ENCODE results near the gene GPR158.

Gene GPR158

DNA sequence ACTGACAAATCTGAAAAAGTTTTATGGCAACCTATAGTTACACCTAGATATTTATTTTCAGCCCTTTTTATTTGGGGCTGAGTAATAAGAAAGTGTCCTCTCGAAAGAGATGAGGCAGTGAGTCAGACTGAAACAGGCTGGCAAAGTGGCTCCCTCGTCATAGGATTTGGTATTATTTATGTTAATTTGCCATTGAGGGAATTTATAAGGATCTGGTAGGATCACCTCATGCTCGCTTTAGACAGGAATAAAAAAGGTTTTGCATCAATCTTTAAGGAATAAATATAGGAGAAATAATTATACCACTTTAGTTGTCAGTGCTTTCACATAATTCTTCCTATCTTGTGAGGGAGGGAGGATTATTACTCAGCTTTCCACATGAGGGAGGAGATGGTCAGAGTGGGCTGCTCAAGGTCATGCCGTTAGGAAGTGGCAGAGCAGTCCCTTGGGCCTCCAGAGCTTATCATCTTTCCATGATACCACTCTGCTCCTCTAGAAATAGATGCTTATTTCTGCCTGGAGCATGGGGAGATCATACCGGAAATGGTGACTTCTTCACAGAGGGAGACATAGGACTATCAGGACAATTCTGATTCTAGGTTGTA lies 356.8 kb downstream of the GPR158 start:
- TF ChIP-seq CEBPB (IDR thresholded peaks at IDR 0.05), result no peak
- no peak for TF ChIP-seq FOXM1 (IDR thresholded peaks at IDR 0.05; ENCODE audit: borderline replicate concordance, low read depth)
- TF ChIP-seq YY1 (IDR thresholded peaks at IDR 0.05; ENCODE audit: low read depth), result no peak

DNA sequence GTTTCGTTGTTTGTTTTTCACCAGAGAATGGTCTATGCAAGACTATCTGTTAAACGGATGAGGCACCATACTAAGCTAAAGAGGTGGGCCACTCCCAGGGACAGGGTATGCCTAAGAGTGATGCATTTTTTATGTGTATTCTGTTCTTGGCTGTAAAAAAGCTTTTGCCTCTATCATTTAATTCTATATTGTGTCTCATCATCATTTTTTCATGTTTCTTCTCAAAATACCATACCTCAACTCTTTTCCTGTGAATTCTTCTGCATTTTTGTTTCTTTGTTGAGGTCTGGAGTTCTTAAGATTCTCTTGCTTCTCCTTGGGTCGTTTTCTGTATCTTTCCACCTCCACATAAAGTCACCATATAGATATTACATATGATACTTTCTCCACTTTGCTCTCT lies 357.4 kb downstream of the GPR158 start:
- TF ChIP-seq YY1 (IDR thresholded peaks at IDR 0.05; ENCODE audit: low read depth), result no peak
- TF ChIP-seq TAF1 (IDR thresholded peaks at IDR 0.05; ENCODE audit: low read depth), result no peak

GRCh38 chr10:25536027-25536426 lies 361.2 kb downstream of the GPR158 start:
- TF ChIP-seq USF1 (IDR thresholded peaks at IDR 0.05) (no peak), MAX (IDR thresholded peaks at IDR 0.05) (no peak), NFIC (IDR thresholded peaks at IDR 0.05) (no peak), EP300 (IDR thresholded peaks at IDR 0.05; ENCODE audit: borderline replicate concordance) (no peak), TAF1 (IDR thresholded peaks at IDR 0.05; ENCODE audit: low read depth) (no peak), CREB1 (IDR thresholded peaks at IDR 0.05; ENCODE audit: low read depth) (no peak), RAD21 (IDR thresholded peaks at IDR 0.05; ENCODE audit: low read depth) (no peak), FOXM1 (IDR thresholded peaks at IDR 0.05; ENCODE audit: borderline replicate concordance, low read depth) (no peak), TCF12 (IDR thresholded peaks at IDR 0.05; ENCODE audit: low read depth) (no peak), CEBPB (IDR thresholded peaks at IDR 0.05) (no peak), TEAD4 (IDR thresholded peaks at IDR 0.05) (no peak), YY1 (IDR thresholded peaks at IDR 0.05; ENCODE audit: low read depth) (no peak), EGR1 (IDR thresholded peaks at IDR 0.05) (no peak)
- TF ChIP-seq, protein P1, sequence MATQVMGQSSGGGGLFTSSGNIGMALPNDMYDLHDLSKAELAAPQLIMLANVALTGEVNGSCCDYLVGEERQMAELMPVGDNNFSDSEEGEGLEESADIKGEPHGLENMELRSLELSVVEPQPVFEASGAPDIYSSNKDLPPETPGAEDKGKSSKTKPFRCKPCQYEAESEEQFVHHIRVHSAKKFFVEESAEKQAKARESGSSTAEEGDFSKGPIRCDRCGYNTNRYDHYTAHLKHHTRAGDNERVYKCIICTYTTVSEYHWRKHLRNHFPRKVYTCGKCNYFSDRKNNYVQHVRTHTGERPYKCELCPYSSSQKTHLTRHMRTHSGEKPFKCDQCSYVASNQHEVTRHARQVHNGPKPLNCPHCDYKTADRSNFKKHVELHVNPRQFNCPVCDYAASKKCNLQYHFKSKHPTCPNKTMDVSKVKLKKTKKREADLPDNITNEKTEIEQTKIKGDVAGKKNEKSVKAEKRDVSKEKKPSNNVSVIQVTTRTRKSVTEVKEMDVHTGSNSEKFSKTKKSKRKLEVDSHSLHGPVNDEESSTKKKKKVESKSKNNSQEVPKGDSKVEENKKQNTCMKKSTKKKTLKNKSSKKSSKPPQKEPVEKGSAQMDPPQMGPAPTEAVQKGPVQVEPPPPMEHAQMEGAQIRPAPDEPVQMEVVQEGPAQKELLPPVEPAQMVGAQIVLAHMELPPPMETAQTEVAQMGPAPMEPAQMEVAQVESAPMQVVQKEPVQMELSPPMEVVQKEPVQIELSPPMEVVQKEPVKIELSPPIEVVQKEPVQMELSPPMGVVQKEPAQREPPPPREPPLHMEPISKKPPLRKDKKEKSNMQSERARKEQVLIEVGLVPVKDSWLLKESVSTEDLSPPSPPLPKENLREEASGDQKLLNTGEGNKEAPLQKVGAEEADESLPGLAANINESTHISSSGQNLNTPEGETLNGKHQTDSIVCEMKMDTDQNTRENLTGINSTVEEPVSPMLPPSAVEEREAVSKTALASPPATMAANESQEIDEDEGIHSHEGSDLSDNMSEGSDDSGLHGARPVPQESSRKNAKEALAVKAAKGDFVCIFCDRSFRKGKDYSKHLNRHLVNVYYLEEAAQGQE (IDR thresholded peaks at IDR 0.05; ENCODE audit: low read depth), result no peak

DNA sequence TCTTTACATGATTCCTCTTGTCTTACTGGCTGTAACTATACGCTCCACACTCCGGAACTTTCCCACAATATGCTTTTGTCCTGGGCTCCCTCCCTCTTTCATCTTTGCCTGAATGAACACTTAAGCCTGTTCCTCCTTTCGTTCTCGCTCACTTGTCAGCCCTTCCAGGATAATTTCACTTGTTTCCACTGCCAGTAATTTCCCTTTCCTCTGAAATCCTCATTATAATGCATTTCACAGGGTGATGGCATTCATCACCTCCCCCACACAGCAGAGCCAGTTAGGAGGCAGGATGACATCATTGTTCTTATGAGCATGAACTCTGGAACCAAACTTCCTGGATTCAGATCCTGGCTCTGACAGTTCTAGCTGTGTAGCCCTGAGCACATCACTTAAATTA lies 372.6 kb downstream of the GPR158 start:
- TF ChIP-seq USF1 (IDR thresholded peaks at IDR 0.05) (no peak), NFIC (IDR thresholded peaks at IDR 0.05) (no peak), ZBTB7A (IDR thresholded peaks at IDR 0.05; ENCODE audit: low read depth) (no peak), TAF1 (IDR thresholded peaks at IDR 0.05; ENCODE audit: low read depth) (no peak), EP300 (IDR thresholded peaks at IDR 0.05; ENCODE audit: borderline replicate concordance) (no peak), TEAD4 (IDR thresholded peaks at IDR 0.05) (no peak), RAD21 (IDR thresholded peaks at IDR 0.05; ENCODE audit: low read depth) (no peak), YY1 (IDR thresholded peaks at IDR 0.05; ENCODE audit: low read depth) (no peak), TCF12 (IDR thresholded peaks at IDR 0.05; ENCODE audit: low read depth) (no peak), EGR1 (IDR thresholded peaks at IDR 0.05) (no peak), MAX (IDR thresholded peaks at IDR 0.05) (no peak), FOXM1 (IDR thresholded peaks at IDR 0.05; ENCODE audit: borderline replicate concordance, low read depth) (no peak)
- TF ChIP-seq, protein P1 (IDR thresholded peaks at IDR 0.05; ENCODE audit: low read depth), result no peak

- TF ChIP-seq CEBPB (IDR thresholded peaks at IDR 0.05) (no peak), CREB1 (IDR thresholded peaks at IDR 0.05; ENCODE audit: low read depth) (no peak), USF1 (IDR thresholded peaks at IDR 0.05) (no peak), TCF12 (IDR thresholded peaks at IDR 0.05; ENCODE audit: low read depth) (no peak), TAF1 (IDR thresholded peaks at IDR 0.05; ENCODE audit: low read depth) (no peak), TEAD4 (IDR thresholded peaks at IDR 0.05) (no peak), EP300 (IDR thresholded peaks at IDR 0.05; ENCODE audit: borderline replicate concordance) (no peak), FOXM1 (IDR thresholded peaks at IDR 0.05; ENCODE audit: borderline replicate concordance, low read depth) (no peak), YY1 (IDR thresholded peaks at IDR 0.05; ENCODE audit: low read depth) (no peak), NFIC (IDR thresholded peaks at IDR 0.05) (no peak), ZBTB7A (IDR thresholded peaks at IDR 0.05; ENCODE audit: low read depth) (no peak), RAD21 (IDR thresholded peaks at IDR 0.05; ENCODE audit: low read depth) (no peak)
- TF ChIP-seq, protein P1 (IDR thresholded peaks at IDR 0.05; ENCODE audit: low read depth), result no peak
Observed at GRCh38 chr10:25552283-25552919, 377.6 kb downstream of the GPR158 start.
